IPS-20b (cell line): ENCODE data around the gene TSPO.

ENCODE experiments used
- H3K27ac ChIP-seq: one replicate; pipeline ENCODE4 v1.5.1; 2013; ENCODE audit warnings: low read length
- H3K27me3 ChIP-seq: 2 replicates; pipeline ENCODE4 v1.6.1; 2013; ENCODE audit warnings: mild to moderate bottlenecking, low read length, inconsistent platforms; ENCODE audit not compliant: insufficient read depth
- H3K36me3 ChIP-seq: 2 replicates; pipeline ENCODE4 v1.6.1; 2013; ENCODE audit warnings: low read depth, mild to moderate bottlenecking, inconsistent platforms, low read length, moderate library complexity; ENCODE audit not compliant: insufficient read depth
- H3K4me1 ChIP-seq: 2 replicates; pipeline ENCODE4 v1.6.1; 2013; ENCODE audit warnings: mild to moderate bottlenecking, control low read depth, inconsistent platforms, low read length, moderate library complexity; ENCODE audit not compliant: insufficient read depth
- H3K4me3 ChIP-seq: 2 replicates; pipeline ENCODE4 v1.5.1; 2013; ENCODE audit warnings: mild to moderate bottlenecking, low read length, inconsistent platforms
- H3K9ac ChIP-seq: 2 replicates; pipeline ENCODE4 v1.6.1; 2013; ENCODE audit warnings: low read depth, mild to moderate bottlenecking, inconsistent platforms, low read length, moderate library complexity
- H3K9me3 ChIP-seq: 2 replicates; pipeline ENCODE4 v1.6.1; 2013; ENCODE audit warnings: mild to moderate bottlenecking, low read depth, low read length, inconsistent platforms; ENCODE audit not compliant: insufficient read depth

TSPO gene

GRCh38 chr22:43118024-43118849 lies 33.1 kb upstream of the TSPO start:
- H3K9me3 ChIP-seq: no peaks in the 10 kb centered on the region
- H3K4me1 ChIP-seq: no peaks in the 10 kb centered on the region
- H3K9ac ChIP-seq: no peak overlapping the region; the same call in 1 of the 2 replicates
- no peak overlapping the region for H3K27ac ChIP-seq
- H3K27me3 ChIP-seq: peaks cover 18% of the 10 kb centered on the region
- no peak overlapping the region for H3K4me3 ChIP-seq
- no peaks in the 10 kb centered on the region for H3K36me3 ChIP-seq

GRCh38 chr22:43118953-43119458 lies 32.4 kb upstream of the TSPO start:
- Histone ChIP-seq H3K36me3 (no peaks in the 10 kb centered on the region), H3K9ac (no peak overlapping the region), H3K4me1 (no peaks in the 10 kb centered on the region), H3K27ac (no peak overlapping the region), H3K9me3 (no peaks in the 10 kb centered on the region), H3K27me3 (peaks cover 11% of the 10 kb centered on the region), H3K4me3 (no peak overlapping the region)

GRCh38 chr22:43126501-43127165 lies 24.7 kb upstream of the TSPO start:
- H3K27ac ChIP-seq: no peak overlapping the region
- peaks cover 8% of the 10 kb centered on the region for H3K4me1 ChIP-seq
- peaks cover 4% of the 10 kb centered on the region; the same call in 1 of the 2 replicates for H3K36me3 ChIP-seq
- no peaks in the 10 kb centered on the region for H3K9me3 ChIP-seq
- H3K9ac ChIP-seq: no peak overlapping the region
- H3K27me3 ChIP-seq: no peaks in the 10 kb centered on the region
- H3K4me3 ChIP-seq: no peak overlapping the region

- H3K4me3 ChIP-seq: no peak overlapping the region
These were observed 24.0 kb upstream of the TSPO start for GRCh38 chr22:43127166-43127908.

GRCh38 chr22:43128116-43128515 lies 23.2 kb upstream of the TSPO start:
- peaks cover 8% of the 10 kb centered on the region for H3K4me1 ChIP-seq
- H3K27me3 ChIP-seq: no peaks in the 10 kb centered on the region
- H3K36me3 ChIP-seq: peaks cover 11% of the 10 kb centered on the region; the same call in 1 of the 2 replicates
- no peak overlapping the region for H3K4me3 ChIP-seq
- H3K9ac ChIP-seq: no peak overlapping the region
- H3K9me3 ChIP-seq: no peaks in the 10 kb centered on the region
- no peak overlapping the region for H3K27ac ChIP-seq

More at GRCh38 chr22:43127166-43127908, 24.0 kb upstream of the TSPO start:
- Histone ChIP-seq H3K27me3 (no peaks in the 10 kb centered on the region), H3K9me3 (no peaks in the 10 kb centered on the region), H3K27ac (no peak overlapping the region), H3K9ac (no peak overlapping the region), H3K36me3 (peaks cover 8% of the 10 kb centered on the region; the same call in 1 of the 2 replicates), H3K4me1 (peaks cover 8% of the 10 kb centered on the region)

GRCh38 chr22:43128928-43129424 lies 22.4 kb upstream of the TSPO start:
- no peak overlapping the region for H3K9ac ChIP-seq

DNA sequence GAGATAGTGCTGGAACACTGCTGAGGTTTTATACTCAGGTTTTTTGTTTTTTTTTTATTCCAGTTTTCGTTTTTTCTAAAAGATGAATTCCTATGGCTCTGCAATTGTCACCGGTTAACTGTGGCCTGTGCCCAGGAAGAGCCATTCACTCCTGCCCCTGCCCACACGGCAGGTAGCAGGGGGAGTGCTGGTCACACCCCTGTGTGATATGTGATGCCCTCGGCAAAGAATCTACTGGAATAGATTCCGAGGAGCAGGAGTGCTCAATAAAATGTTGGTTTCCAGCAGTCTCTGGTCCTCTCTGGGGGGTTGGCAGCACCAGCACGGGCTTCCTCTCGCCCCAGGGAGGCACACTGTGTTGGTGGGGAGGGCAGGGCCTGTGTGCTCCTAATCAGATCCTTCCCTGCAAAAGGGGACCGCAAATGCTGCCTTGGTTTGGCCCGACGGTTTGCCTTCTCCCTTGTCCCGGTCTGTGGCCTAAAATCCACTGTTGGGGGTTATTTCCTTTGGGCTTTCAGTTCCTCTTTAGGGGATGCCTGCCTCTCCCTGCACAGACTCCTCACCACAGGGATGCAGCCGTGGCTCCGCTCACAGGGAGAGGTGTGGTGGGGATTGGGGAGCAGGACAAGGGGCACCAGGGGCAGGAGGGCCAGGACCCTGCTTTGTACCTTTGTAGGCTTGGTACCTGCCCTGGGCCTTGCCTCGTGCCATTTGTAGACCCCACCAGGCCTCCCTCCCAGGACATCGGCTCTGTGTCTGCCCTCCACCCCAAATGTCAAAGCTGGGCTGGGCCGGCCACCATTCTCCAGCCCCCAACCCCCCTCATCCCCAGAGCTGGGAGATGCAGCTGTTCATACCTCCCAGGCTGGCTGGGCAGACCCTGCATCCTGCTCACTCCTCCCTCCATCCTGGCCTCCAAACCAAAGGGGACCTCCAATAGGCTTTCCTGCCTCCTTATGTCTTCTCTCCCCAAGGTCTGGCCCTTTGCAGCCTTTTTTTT lies 21.6 kb upstream of the TSPO start:
- no peak overlapping the region for H3K4me3 ChIP-seq
- H3K9ac ChIP-seq: no peak overlapping the region
- no peaks in the 10 kb centered on the region for H3K27me3 ChIP-seq
- no peaks in the 10 kb centered on the region for H3K9me3 ChIP-seq
- peaks cover 8% of the 10 kb centered on the region for H3K4me1 ChIP-seq
- H3K27ac ChIP-seq: no peak overlapping the region
- peaks cover 24% of the 10 kb centered on the region for H3K36me3 ChIP-seq

More at GRCh38 chr22:43128928-43129424, 22.4 kb upstream of the TSPO start:
- H3K27ac ChIP-seq: no peak overlapping the region
- no peaks in the 10 kb centered on the region for H3K27me3 ChIP-seq
- H3K9me3 ChIP-seq: no peaks in the 10 kb centered on the region
- H3K4me3 ChIP-seq: no peak overlapping the region
- H3K4me1 ChIP-seq: peaks cover 8% of the 10 kb centered on the region
- peaks cover 16% of the 10 kb centered on the region; the same call in 1 of the 2 replicates for H3K36me3 ChIP-seq

- no peaks in the 10 kb centered on the region for H3K27me3 ChIP-seq
- no peak overlapping the region for H3K9ac ChIP-seq
- H3K27ac ChIP-seq: no peak overlapping the region
- no peak overlapping the region for H3K4me3 ChIP-seq
- peaks cover 43% of the 10 kb centered on the region for H3K36me3 ChIP-seq
- no peaks in the 10 kb centered on the region for H3K9me3 ChIP-seq
- peaks cover 8% of the 10 kb centered on the region for H3K4me1 ChIP-seq
These were observed 19.4 kb upstream of the TSPO start for GRCh38 chr22:43131773-43132501.

GRCh38 chr22:43133401-43133800 lies 18.0 kb upstream of the TSPO start:
- Histone ChIP-seq H3K27ac (no peak overlapping the region), H3K9me3 (no peaks in the 10 kb centered on the region), H3K4me3 (no peak overlapping the region), H3K9ac (no peak overlapping the region), H3K36me3 (peaks cover 56% of the 10 kb centered on the region), H3K4me1 (peaks cover 8% of the 10 kb centered on the region), H3K27me3 (no peaks in the 10 kb centered on the region)

DNA sequence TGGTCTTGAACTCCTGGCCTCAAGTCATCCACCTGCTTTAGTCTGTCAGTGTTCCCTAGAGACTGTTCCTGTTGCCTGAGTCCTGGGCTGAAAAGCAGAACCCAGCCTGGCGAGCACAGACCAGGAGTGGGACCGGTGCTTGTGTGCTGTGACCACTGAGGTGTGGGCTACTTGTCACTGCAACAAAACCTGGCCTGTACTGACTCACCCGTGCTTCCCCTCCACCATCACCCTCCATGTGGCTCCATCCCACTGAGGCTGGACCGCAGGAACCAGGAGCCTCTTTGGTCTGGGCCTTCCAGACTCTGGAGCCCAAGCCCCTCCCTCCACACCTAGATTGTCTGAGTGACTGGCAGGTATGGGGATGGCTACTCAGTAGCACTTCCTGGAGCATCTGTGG lies 16.8 kb upstream of the TSPO start:
- H3K27ac ChIP-seq: no peak overlapping the region
- no peaks in the 10 kb centered on the region for H3K27me3 ChIP-seq
- peaks cover 5% of the 10 kb centered on the region for H3K4me1 ChIP-seq
- H3K9ac ChIP-seq: no peak overlapping the region
- H3K4me3 ChIP-seq: no peak overlapping the region
- no peaks in the 10 kb centered on the region for H3K9me3 ChIP-seq
- H3K36me3 ChIP-seq: peaks cover 67% of the 10 kb centered on the region
